B cell (primary cell): Measurements from ENCODE around the gene TEPSIN. TPM values are rescaled to one million over a fixed set of nuclear protein-coding genes. Genes with fewer than 3 reads are reported as not detected.

Source experiments
- ATAC-seq: fragments of 200-7000 bp; cut with Tn5 transposase; one replicate; pipeline ENCODE4 v1.10.0; 2021; ENCODE audit warnings: low read depth, mild to moderate bottlenecking, moderate number of reproducible peaks, moderate library complexity
- CTCF ChIA-PET: fragments of 350-600 bp; sonication (Branson Sonifier 250); formaldehyde crosslinking; loops from one replicate; lab custom pipeline; 2021; ENCODE audit warnings: antibody characterized with exemption, inconsistent platforms; lab: Charles Lee
- POLR2A ChIA-PET: fragments of 350-600 bp; sonication (Branson Sonifier 250); formaldehyde crosslinking; loops from one replicate; lab custom pipeline; 2021; ENCODE audit warnings: antibody characterized with exemption; lab: Charles Lee
- DNase-seq: peaks from one replicate; pipeline ENCODE4 v3.0.0; 2013
- H2AFZ ChIP-seq: 2 replicates; pipeline ENCODE4 v1.6.1; 2012; ENCODE audit warnings: mild to moderate bottlenecking, low read depth, low read length; ENCODE audit not compliant: insufficient read depth, poor library complexity, severe bottlenecking
- H3K27ac ChIP-seq, 2 donors: 1 replicate in 1 of 2; 2 replicates in 1 of 2; pipeline ENCODE4 v1.5.1; 2012 to 2013; ENCODE audit warnings: low read length in 2 of 2, mild to moderate bottlenecking in 2 of 2, moderate library complexity in 1 of 2
- H3K27me3 ChIP-seq, 4 experiments: fragments of 200-600 bp in 1 of 4; sonication (generic) in 1 of 4; replicated peaks in 1 of 4; 1 replicate in 2 of 4; 2 replicates in 2 of 4; pipeline versions ENCODE4 v1.6.1 to v1.7.0; 2013 to 2016; ENCODE audit warnings: low read length in 3 of 4, mild to moderate bottlenecking in 2 of 4, mixed read lengths in 1 of 4, moderate library complexity in 1 of 4; ENCODE audit not compliant: insufficient read depth in 4 of 4, control insufficient read depth in 3 of 4; ENCODE audit errors: control extremely low read depth in 1 of 4
- H3K36me3 ChIP-seq, 2 experiments: replicated peaks in 1 of 2; 1 replicate in 1 of 2; 2 replicates in 1 of 2; pipeline versions ENCODE4 v1.6.1 to v1.7.1; 2013; ENCODE audit warnings: low read length in 1 of 2; ENCODE audit not compliant: insufficient read depth in 2 of 2, control insufficient read depth in 1 of 2; ENCODE audit errors: control extremely low read depth in 1 of 2, extremely low read depth in 1 of 2
- H3K4me1 ChIP-seq, 2 donors: fragments of 200-600 bp in 1 of 2; sonication (generic) in 1 of 2; 1 replicate in 1 of 2; 2 replicates in 1 of 2; pipeline versions ENCODE4 v1.5.1 to v1.6.1; 2013 to 2017; ENCODE audit warnings: low read length in 2 of 2; ENCODE audit not compliant: control insufficient read depth in 2 of 2, insufficient read depth in 2 of 2
- H3K4me2 ChIP-seq: replicated peaks from 2 replicates; pipeline ENCODE3; 2012; ENCODE audit warnings: mild to moderate bottlenecking, low read depth, low read length; ENCODE audit not compliant: poor library complexity, severe bottlenecking
- H3K4me3 ChIP-seq, 5 experiments: fragments of 200-600 bp in 1 of 5; sonication (generic) in 1 of 5; 1 replicate in 3 of 5; 2 replicates in 2 of 5; pipeline versions ENCODE4 v1.5.1 to v1.7.0; 2011 to 2016; ENCODE audit warnings: low read length in 4 of 5, mild to moderate bottlenecking in 4 of 5, low read depth in 2 of 5, control low read depth in 1 of 5, moderate library complexity in 1 of 5; ENCODE audit not compliant: insufficient read depth in 1 of 5; ENCODE audit errors: control extremely low read depth in 1 of 5, extremely low read depth in 1 of 5
- H3K79me2 ChIP-seq: fragments of 200-600 bp; sonication (generic); one replicate; pipeline ENCODE4 v1.6.0; 2016; ENCODE audit warnings: low read length; ENCODE audit not compliant: control insufficient read depth, insufficient read depth
- H3K9ac ChIP-seq: fragments of 200-600 bp; sonication (generic); 2 replicates; pipeline ENCODE4 v1.6.1; 2017; ENCODE audit warnings: mild to moderate bottlenecking, low read length, moderate library complexity
- H3K9me3 ChIP-seq, 3 donors: one replicate each; pipeline versions ENCODE4 v1.6.1 to v1.7.1; 2013; ENCODE audit warnings: low read length in 2 of 3; ENCODE audit not compliant: control insufficient read depth in 2 of 3, insufficient read depth in 1 of 3; ENCODE audit errors: control extremely low read depth in 1 of 3
- H4K20me1 ChIP-seq: 2 replicates; pipeline ENCODE4 v1.6.0; 2012; ENCODE audit warnings: mild to moderate bottlenecking, low read length; ENCODE audit not compliant: insufficient read depth, control insufficient read depth, poor library complexity, severe bottlenecking
- H3K27ac Mint-ChIP-seq: one replicate; pipeline ENCODE4 v1.8.0; 2021; ENCODE audit warnings: mixed read lengths
- H3K27me3 Mint-ChIP-seq: one replicate; pipeline ENCODE4 v1.8.0; 2021; ENCODE audit warnings: mixed read lengths
- H3K4me1 Mint-ChIP-seq: one replicate; pipeline ENCODE4 v1.8.0; 2021; ENCODE audit warnings: mixed read lengths
- H3K4me3 Mint-ChIP-seq: one replicate; pipeline ENCODE4 v1.8.0; 2021; ENCODE audit warnings: mixed read lengths
- H3K9me3 Mint-ChIP-seq: one replicate; pipeline ENCODE4 v1.8.0; 2022; ENCODE audit warnings: mixed read lengths; ENCODE audit not compliant: insufficient read depth
- CTCF ChIP-seq: fragments of 200-600 bp; IDR thresholded peaks from one replicate; pipeline ENCODE4 v1.8.0; 2022; ENCODE audit warnings: antibody characterized with exemption, mild to moderate bottlenecking
- EZH2 ChIP-seq: IDR thresholded peaks from 2 replicates; pipeline ENCODE4 v1.6.1; 2012; ENCODE audit warnings: borderline replicate concordance, low read depth, mild to moderate bottlenecking, moderate library complexity, low read length; ENCODE audit not compliant: insufficient read depth, poor library complexity, severe bottlenecking
- WGBS: methylation state at CpG from one replicate; pipeline ENCODE4 v1.1.5; 2013; ENCODE audit warnings: missing lambda C conversion rate; ENCODE audit not compliant: insufficient coverage; 5-methylcytosine and 5-hydroxymethylcytosine counted together
- intact Hi-C: fragments of 100-400 bp; cut with micrococcal nuclease; formaldehyde crosslinking; loops from one replicate; pipeline ENCODE4 v1.10.0; 2022
- polyA plus RNA-seq: library from polyadenylated mRNA; depleted of rRNA; stranded (reverse); fragments of >200 nt; gene quantifications from 2 replicates; pipeline ENCODE4 v1.2.3, GENCODE V29; 2012
- total RNA-seq, 2 donors: library from RNA; stranded (reverse); fragments of 120-200 nt in 1 of 2; gene quantifications; 1 replicate in 1 of 2; 2 replicates in 1 of 2; pipeline versions ENCODE4 v1.2.3 to v1.2.4, GENCODE V29; 2013 to 2022

TEPSIN gene
- total and polyA plus RNA-seq, 2 donors (not counting 1 experiment from before 2014, with no cell fraction given) = 180 to 273 TPM

DNA sequence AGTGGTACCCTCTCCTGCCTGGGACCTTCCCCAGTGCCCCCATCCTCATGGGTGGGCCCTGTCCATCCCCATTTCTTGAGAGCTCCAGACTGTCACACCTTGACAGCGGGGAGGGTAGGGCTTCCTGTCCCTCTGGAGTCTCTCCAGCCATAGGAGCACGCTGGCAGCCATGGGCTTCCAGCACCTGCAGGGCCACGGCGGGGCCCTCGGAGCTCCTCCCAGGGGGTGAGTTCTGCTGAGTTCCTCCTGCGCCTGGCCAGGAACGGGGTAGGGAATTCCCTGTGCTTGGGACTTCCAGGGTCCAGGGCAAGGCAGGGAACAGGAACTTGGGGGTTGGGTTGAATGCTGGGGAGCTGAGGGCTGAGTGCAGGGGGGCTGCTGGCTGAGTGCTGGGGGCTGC is 49.8 kb downstream of the TEPSIN start:
- H3K27me3 Mint-ChIP-seq = peaks cover 5% of the 10 kb centered on the region
- no peak overlapping the region for H3K27ac Mint-ChIP-seq
- ATAC-seq (no peak), DNase-seq (no peak)
- 93% methylated on average over 7 of the region's 7 CpGs for WGBS
- H3K9me3 ChIP-seq = no peaks in the 10 kb centered on the region
- no peaks in the 10 kb centered on the region for H3K9me3 Mint-ChIP-seq
- H3K9ac ChIP-seq = no peak overlapping the region
- H3K4me1 ChIP-seq = no peaks in the 10 kb centered on the region
- no peak overlapping the region for H3K4me2 ChIP-seq
- H3K27me3 ChIP-seq = peaks cover 0 to 5% (median 0%) of the 10 kb centered on the region in 4 experiments
- intact Hi-C loops = no loop called here
- no peak for TF ChIP-seq EZH2
- no peak for TF ChIP-seq CTCF
- H4K20me1 ChIP-seq = no peaks in the 10 kb centered on the region
- no peaks in the 10 kb centered on the region for H3K36me3 ChIP-seq
- H3K4me1 Mint-ChIP-seq = no peaks in the 10 kb centered on the region
- no peak overlapping the region for H3K27ac ChIP-seq
- H2AFZ ChIP-seq = no peak overlapping the region
- H3K79me2 ChIP-seq = no peaks in the 10 kb centered on the region
- POLR2A ChIA-PET = no interaction called here
- no peak overlapping the region for H3K4me3 ChIP-seq
- CTCF ChIA-PET = interaction anchor here (0.7 kb wide), 1 partner anchor 9 kb away, joined by 3 read pairs; no protein-coding TSS in a partner anchor
- no peak overlapping the region for H3K4me3 Mint-ChIP-seq

- CTCF ChIA-PET = no interaction called here
- ATAC-seq = no peak
- TF ChIP-seq CTCF (no peak), EZH2 (no peak)
- Histone ChIP-seq H2AFZ (no peak overlapping the region), H3K9me3 (peaks cover 0 to 2% (median 0%) of the 10 kb centered on the region in 3 donors), H3K27me3 (peaks cover 0 to 7% (median 0%) of the 10 kb centered on the region in 4 experiments), H4K20me1 (no peaks in the 10 kb centered on the region), H3K27ac (no peak overlapping the region), H3K4me3 (no peak overlapping the region), H3K4me1 (no peaks in the 10 kb centered on the region), H3K4me2 (no peak overlapping the region), H3K79me2 (no peaks in the 10 kb centered on the region), H3K36me3 (no peaks in the 10 kb centered on the region), H3K9ac (no peak overlapping the region)
- H3K4me1 Mint-ChIP-seq = no peaks in the 10 kb centered on the region
- H3K27ac Mint-ChIP-seq = no peak overlapping the region
- no peak for DNase-seq
- no peak overlapping the region for H3K4me3 Mint-ChIP-seq
- intact Hi-C loops = no loop called here
- H3K27me3 Mint-ChIP-seq = peaks cover 6% of the 10 kb centered on the region
- POLR2A ChIA-PET = no interaction called here
- H3K9me3 Mint-ChIP-seq = no peaks in the 10 kb centered on the region
- over 99% methylated on average over 12 of the region's 12 CpGs for WGBS
Measured at GRCh38 chr17:81188491-81188840, 50.4 kb downstream of the TEPSIN start.
